ENCODE data around the gene CDK4. TPM values are rescaled to one million over a fixed set of nuclear protein-coding genes. Genes with fewer than 3 reads are reported as not detected.
A peak's percentile ranks its signal among the peaks of the same experiment; 100 is the strongest.
"Not testable (repeated sequence)": the region's sequence is repeated elsewhere in the genome, so short reads cannot be mapped to it uniquely, and the experiment has no call there.

The CDK4 gene
- polyA plus RNA-seq, 2 donors, result 22.1 to 52.6 TPM

DNA sequence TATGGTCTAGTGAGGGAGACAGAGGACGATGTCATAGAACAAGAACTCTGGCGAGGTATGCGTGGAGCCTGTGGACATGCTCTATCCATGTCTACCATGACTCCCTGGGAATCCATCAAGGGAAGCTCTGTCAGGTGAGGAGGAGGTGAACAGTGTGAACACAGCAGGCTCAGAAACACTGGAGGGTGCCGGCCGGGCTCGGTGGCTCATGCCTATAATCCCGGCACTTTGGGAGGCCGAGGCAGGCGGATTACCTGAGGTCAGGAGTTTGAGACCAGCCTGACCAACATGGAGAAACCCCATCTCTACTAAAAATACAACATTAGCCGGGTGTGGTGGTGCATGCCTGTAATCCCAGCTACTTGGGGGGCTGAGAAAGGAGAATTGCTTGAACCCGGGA, 22.5 kb upstream of the CDK4 start:
- not testable (repeated sequence) for H3K36me3 ChIP-seq (ENCODE audit: control insufficient read depth in 2 of 2, insufficient read depth in 2 of 2, low read length in 1 of 2); H3K4me3 ChIP-seq (ENCODE audit: low read depth in 1 of 2, low read length in 2 of 2); H3K4me1 ChIP-seq (ENCODE audit: control insufficient read depth in 2 of 2, insufficient read depth in 2 of 2, low read length in 1 of 2); H3K27ac ChIP-seq (ENCODE audit: low read depth in 2 of 2, low read length in 1 of 2); H3K27me3 ChIP-seq (ENCODE audit: control insufficient read depth in 1 of 2, insufficient read depth in 2 of 2, low read length in 2 of 2); H3K9me3 ChIP-seq (ENCODE audit: control insufficient read depth in 2 of 2, insufficient read depth in 1 of 2, low read depth in 1 of 2, low read length in 1 of 2)
- 92 to 93% methylated on average over 11 of the region's 11 CpGs for WGBS, 2 donors

DNA sequence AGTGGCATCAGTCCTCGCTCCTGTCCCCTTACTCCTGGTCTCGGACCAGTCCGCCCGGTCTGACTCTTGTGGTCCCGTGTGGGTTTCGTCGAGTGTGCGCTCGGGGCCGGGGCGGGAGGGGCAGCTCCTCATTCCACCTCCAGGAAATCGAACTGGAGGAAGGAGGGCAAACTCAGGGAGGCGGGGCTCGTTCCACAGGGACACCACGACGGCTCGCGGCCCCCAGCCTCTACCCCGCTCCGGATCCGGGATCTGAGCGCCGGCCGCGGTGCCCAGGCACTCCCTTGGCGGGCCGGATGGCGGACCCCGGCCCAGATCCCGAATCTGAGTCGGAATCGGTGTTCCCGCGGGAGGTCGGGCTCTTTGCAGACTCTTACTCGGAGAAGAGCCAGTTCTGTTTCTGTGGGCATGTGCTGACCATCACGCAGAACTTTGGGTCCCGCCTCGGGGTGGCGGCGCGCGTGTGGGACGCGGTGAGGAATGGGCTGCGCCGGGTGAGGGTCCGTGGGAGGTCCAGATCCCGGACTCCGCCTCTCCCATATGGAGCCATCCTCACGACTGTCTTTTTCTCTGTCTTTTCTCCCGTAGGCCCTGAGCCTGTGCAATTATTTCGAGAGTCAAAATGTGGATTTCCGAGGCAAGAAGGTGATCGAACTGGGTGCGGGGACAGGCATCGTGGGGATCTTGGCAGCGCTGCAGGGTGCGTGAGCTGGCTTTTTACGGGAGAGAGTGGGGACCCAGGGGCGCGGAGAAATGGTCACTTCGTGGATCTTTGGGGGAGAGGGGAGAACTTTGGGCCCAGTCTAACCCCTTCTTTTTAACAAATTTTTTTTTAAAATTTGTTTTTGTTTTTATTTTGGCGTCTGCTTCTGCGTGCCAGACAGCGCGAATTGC, 20.6 kb upstream of the CDK4 start, which contains the start of gene EEF1AKMT3:
EEF1AKMT3 (plus strand) TSS at position 186 of the 894 bp plus-strand sequence; CDS start at position 297, 111 bp downstream.
- Histone ChIP-seq H3K4me3 (ENCODE audit: low read depth in 1 of 2, low read length in 2 of 2) (peak within 1 kb of the TSS; percentile 80 to 85), H3K4me1 (ENCODE audit: control insufficient read depth in 2 of 2, insufficient read depth in 2 of 2, low read length in 1 of 2) (peaks cover 3 to 4% of the 10 kb centered on the region in 2 donors), H3K9me3 (ENCODE audit: control insufficient read depth in 2 of 2, insufficient read depth in 1 of 2, low read depth in 1 of 2, low read length in 1 of 2) (no peaks in the 10 kb centered on the region), H3K27ac (ENCODE audit: low read depth in 2 of 2, low read length in 1 of 2) (peak within 1 kb of the TSS; percentile 85 to 98), H3K27me3 (ENCODE audit: control insufficient read depth in 1 of 2, insufficient read depth in 2 of 2, low read length in 2 of 2) (no peaks in the 10 kb centered on the region), H3K36me3 (ENCODE audit: control insufficient read depth in 2 of 2, insufficient read depth in 2 of 2, low read length in 1 of 2) (peaks cover 0 to 7% of the 10 kb centered on the region in 2 donors)
- 1 to 3% methylated on average over 66 to 67 of the region's 67 CpGs for whole genome bisulfite sequencing, 2 donors

GRCh38 chr12:57771873-57772428, 19.8 kb upstream of the CDK4 start, which contains the start of gene METTL1:
Gene METTL1, minus strand, starts transcription at chr12:57772105. Its CDS starts 22 bp downstream, at chr12:57772083.
- Histone ChIP-seq H3K4me1 (ENCODE audit: control insufficient read depth in 2 of 2, insufficient read depth in 2 of 2, low read length in 1 of 2) (peaks cover 4 to 5% of the 10 kb centered on the region in 2 donors), H3K9me3 (ENCODE audit: control insufficient read depth in 2 of 2, insufficient read depth in 1 of 2, low read depth in 1 of 2, low read length in 1 of 2) (no peaks in the 10 kb centered on the region), H3K27ac (ENCODE audit: low read depth in 2 of 2, low read length in 1 of 2) (peak within 1 kb of the TSS; percentile 85 to 98), H3K4me3 (ENCODE audit: low read depth in 1 of 2, low read length in 2 of 2) (peak within 1 kb of the TSS; percentile 80 to 85), H3K27me3 (ENCODE audit: control insufficient read depth in 1 of 2, insufficient read depth in 2 of 2, low read length in 2 of 2) (no peaks in the 10 kb centered on the region), H3K36me3 (ENCODE audit: control insufficient read depth in 2 of 2, insufficient read depth in 2 of 2, low read length in 1 of 2) (peaks cover 0 to 7% of the 10 kb centered on the region in 2 donors)
- WGBS, 2 donors, result 0% methylated on average over 28 of the region's 28 CpGs

- Histone ChIP-seq H3K27ac (ENCODE audit: low read depth in 2 of 2, low read length in 1 of 2) (peak overlapping the region; percentile 85 to 98), H3K27me3 (ENCODE audit: control insufficient read depth in 1 of 2, insufficient read depth in 2 of 2, low read length in 2 of 2) (no peaks in the 10 kb centered on the region), H3K4me3 (ENCODE audit: low read depth in 1 of 2, low read length in 2 of 2) (peak overlapping the region; percentile 80 to 85), H3K9me3 (ENCODE audit: control insufficient read depth in 2 of 2, insufficient read depth in 1 of 2, low read depth in 1 of 2, low read length in 1 of 2) (no peaks in the 10 kb centered on the region), H3K36me3 (ENCODE audit: control insufficient read depth in 2 of 2, insufficient read depth in 2 of 2, low read length in 1 of 2) (peaks cover 0 to 7% of the 10 kb centered on the region in 2 donors), H3K4me1 (ENCODE audit: control insufficient read depth in 2 of 2, insufficient read depth in 2 of 2, low read length in 1 of 2) (peaks cover 10% of the 10 kb centered on the region in 2 donors)
- WGBS, 2 donors, result 0 to 2% methylated on average over 16 of the region's 16 CpGs
These were observed 19.2 kb upstream of the CDK4 start for GRCh38 chr12:57771236-57771872.

DNA sequence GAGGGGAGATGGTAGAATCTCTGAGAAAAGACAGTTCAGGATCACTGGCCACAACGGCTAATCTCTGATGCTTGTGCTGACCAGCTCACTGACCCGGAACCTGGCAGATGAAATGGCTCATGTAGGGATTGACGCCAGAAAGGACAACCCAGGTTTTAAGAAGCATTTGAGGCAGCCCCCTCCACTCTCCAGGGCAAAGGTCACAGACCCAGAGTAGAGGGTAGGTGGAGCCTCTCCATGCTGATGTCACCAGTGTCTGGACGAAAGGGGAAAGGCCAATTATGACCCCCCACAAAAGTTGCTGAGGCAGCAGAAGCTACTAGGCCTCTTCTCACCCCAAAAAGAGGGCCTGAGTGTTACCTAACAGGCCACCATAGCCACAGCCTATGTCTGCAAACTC, 18.6 kb upstream of the CDK4 start:
- H3K27me3 ChIP-seq (ENCODE audit: control insufficient read depth in 1 of 2, insufficient read depth in 2 of 2, low read length in 2 of 2), result no peaks in the 10 kb centered on the region
- H3K36me3 ChIP-seq (ENCODE audit: control insufficient read depth in 2 of 2, insufficient read depth in 2 of 2, low read length in 1 of 2), result peaks cover 0 to 7% of the 10 kb centered on the region in 2 donors
- WGBS, 2 donors, result 90 to 93% methylated on average over 4 of the region's 4 CpGs
- H3K4me1 ChIP-seq (ENCODE audit: control insufficient read depth in 2 of 2, insufficient read depth in 2 of 2, low read length in 1 of 2), result peaks cover 16% of the 10 kb centered on the region in 2 donors
- no peak overlapping the region for H3K4me3 ChIP-seq (ENCODE audit: low read depth in 1 of 2, low read length in 2 of 2)
- no peak overlapping the region for H3K27ac ChIP-seq (ENCODE audit: low read depth in 2 of 2, low read length in 1 of 2)
- no peaks in the 10 kb centered on the region for H3K9me3 ChIP-seq (ENCODE audit: control insufficient read depth in 2 of 2, insufficient read depth in 1 of 2, low read depth in 1 of 2, low read length in 1 of 2)

GRCh38 chr12:57769594-57769993, 17.5 kb upstream of the CDK4 start:
- Histone ChIP-seq H3K27me3 (ENCODE audit: control insufficient read depth in 1 of 2, insufficient read depth in 2 of 2, low read length in 2 of 2) (no peaks in the 10 kb centered on the region), H3K4me3 (ENCODE audit: low read depth in 1 of 2, low read length in 2 of 2) (no peak overlapping the region), H3K36me3 (ENCODE audit: control insufficient read depth in 2 of 2, insufficient read depth in 2 of 2, low read length in 1 of 2) (peaks cover 0 to 7% of the 10 kb centered on the region in 2 donors), H3K9me3 (ENCODE audit: control insufficient read depth in 2 of 2, insufficient read depth in 1 of 2, low read depth in 1 of 2, low read length in 1 of 2) (no peaks in the 10 kb centered on the region), H3K4me1 (ENCODE audit: control insufficient read depth in 2 of 2, insufficient read depth in 2 of 2, low read length in 1 of 2) (peaks cover 16 to 26% of the 10 kb centered on the region in 2 donors), H3K27ac (ENCODE audit: low read depth in 2 of 2, low read length in 1 of 2) (no peak overlapping the region)
- WGBS, 2 donors, result 95 to 97% methylated on average over 11 of the region's 11 CpGs

- 94% methylated on average over 3 of the region's 3 CpGs for WGBS, 2 donors
These were observed 15.8 kb upstream of the CDK4 start for GRCh38 chr12:57767876-57768275.

GRCh38 chr12:57767305-57767698, 15.2 kb upstream of the CDK4 start:
- Histone ChIP-seq H3K4me3 (ENCODE audit: low read depth in 1 of 2, low read length in 2 of 2) (no peak overlapping the region), H3K27me3 (ENCODE audit: control insufficient read depth in 1 of 2, insufficient read depth in 2 of 2, low read length in 2 of 2) (no peaks in the 10 kb centered on the region), H3K4me1 (ENCODE audit: control insufficient read depth in 2 of 2, insufficient read depth in 2 of 2, low read length in 1 of 2) (peaks cover 16 to 27% of the 10 kb centered on the region in 2 donors), H3K9me3 (ENCODE audit: control insufficient read depth in 2 of 2, insufficient read depth in 1 of 2, low read depth in 1 of 2, low read length in 1 of 2) (no peaks in the 10 kb centered on the region), H3K36me3 (ENCODE audit: control insufficient read depth in 2 of 2, insufficient read depth in 2 of 2, low read length in 1 of 2) (peaks cover 0 to 7% of the 10 kb centered on the region in 2 donors), H3K27ac (ENCODE audit: low read depth in 2 of 2, low read length in 1 of 2) (no peak overlapping the region)

More at GRCh38 chr12:57767876-57768275, 15.8 kb upstream of the CDK4 start:
- Histone ChIP-seq H3K27ac (ENCODE audit: low read depth in 2 of 2, low read length in 1 of 2) (no peak overlapping the region), H3K27me3 (ENCODE audit: control insufficient read depth in 1 of 2, insufficient read depth in 2 of 2, low read length in 2 of 2) (no peaks in the 10 kb centered on the region), H3K9me3 (ENCODE audit: control insufficient read depth in 2 of 2, insufficient read depth in 1 of 2, low read depth in 1 of 2, low read length in 1 of 2) (no peaks in the 10 kb centered on the region), H3K4me1 (ENCODE audit: control insufficient read depth in 2 of 2, insufficient read depth in 2 of 2, low read length in 1 of 2) (peaks cover 16 to 27% of the 10 kb centered on the region in 2 donors), H3K4me3 (ENCODE audit: low read depth in 1 of 2, low read length in 2 of 2) (no peak overlapping the region), H3K36me3 (ENCODE audit: control insufficient read depth in 2 of 2, insufficient read depth in 2 of 2, low read length in 1 of 2) (peaks cover 0 to 7% of the 10 kb centered on the region in 2 donors)

DNA sequence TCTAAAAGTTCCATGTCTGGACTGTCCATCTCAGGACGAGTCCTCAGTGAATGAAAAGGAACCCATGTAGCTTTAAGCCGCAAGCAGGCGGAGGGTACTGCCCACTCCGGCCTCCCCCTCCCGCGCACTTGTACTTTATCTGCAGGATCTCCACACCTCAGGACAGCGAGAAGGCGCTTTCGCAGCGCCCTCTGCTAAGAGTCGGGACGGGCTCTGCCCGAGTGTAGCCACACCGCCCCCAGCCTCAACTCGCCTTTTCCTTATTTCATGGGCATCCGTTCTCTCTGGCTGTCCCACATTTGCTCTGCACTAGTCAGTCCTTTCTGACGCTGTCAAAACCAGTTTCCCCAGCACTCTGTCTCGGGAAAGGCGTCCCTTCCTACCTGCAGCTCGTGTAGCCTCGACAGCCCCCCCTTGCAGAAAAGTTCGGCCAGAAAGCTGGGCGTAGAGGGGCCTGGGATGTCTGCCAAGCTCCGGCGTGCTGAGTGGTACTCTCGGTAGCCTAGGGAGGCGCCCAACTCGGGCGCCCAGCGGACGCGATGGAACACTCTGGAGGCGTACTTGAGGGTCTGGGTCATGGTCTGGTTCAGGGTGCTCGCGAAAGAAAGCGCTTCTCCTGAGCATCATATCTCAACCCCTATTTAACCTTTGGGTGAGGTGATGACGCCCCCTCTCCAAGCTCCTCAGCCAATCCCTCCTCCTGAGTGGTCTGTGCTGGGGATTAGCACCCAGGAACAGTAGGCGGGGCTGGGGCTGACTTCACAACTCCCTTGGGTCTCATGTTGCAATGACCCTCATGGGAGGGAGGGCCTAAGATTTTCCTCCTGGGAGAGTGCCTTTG, 14.6 kb upstream of the CDK4 start, which contains the start of gene CYP27B1:
CYP27B1 (minus strand) TSS at position 615 of the 841 bp plus-strand sequence; CDS start at position 578, 37 bp downstream.
- Histone ChIP-seq H3K4me3 (ENCODE audit: low read depth in 1 of 2, low read length in 2 of 2) (peak within 1 kb of the TSS; percentile 18 to 45), H3K27ac (ENCODE audit: low read depth in 2 of 2, low read length in 1 of 2) (no peak within 1 kb of the TSS), H3K4me1 (ENCODE audit: control insufficient read depth in 2 of 2, insufficient read depth in 2 of 2, low read length in 1 of 2) (peaks cover 16 to 27% of the 10 kb centered on the region in 2 donors), H3K36me3 (ENCODE audit: control insufficient read depth in 2 of 2, insufficient read depth in 2 of 2, low read length in 1 of 2) (peaks cover 0 to 7% of the 10 kb centered on the region in 2 donors), H3K27me3 (ENCODE audit: control insufficient read depth in 1 of 2, insufficient read depth in 2 of 2, low read length in 2 of 2) (no peaks in the 10 kb centered on the region), H3K9me3 (ENCODE audit: control insufficient read depth in 2 of 2, insufficient read depth in 1 of 2, low read depth in 1 of 2, low read length in 1 of 2) (no peaks in the 10 kb centered on the region)
- WGBS, 2 donors, result 8 to 9% methylated on average over 38 of the region's 38 CpGs

All from esophagus (tissue), 2 donors.